Measurements from ENCODE around the gene CNPY1. TPM values are rescaled to one million over a fixed set of nuclear protein-coding genes. Genes with fewer than 3 reads are reported as not detected.

The CNPY1 gene
- total RNA-seq, 1 donor = not detected

DNA sequence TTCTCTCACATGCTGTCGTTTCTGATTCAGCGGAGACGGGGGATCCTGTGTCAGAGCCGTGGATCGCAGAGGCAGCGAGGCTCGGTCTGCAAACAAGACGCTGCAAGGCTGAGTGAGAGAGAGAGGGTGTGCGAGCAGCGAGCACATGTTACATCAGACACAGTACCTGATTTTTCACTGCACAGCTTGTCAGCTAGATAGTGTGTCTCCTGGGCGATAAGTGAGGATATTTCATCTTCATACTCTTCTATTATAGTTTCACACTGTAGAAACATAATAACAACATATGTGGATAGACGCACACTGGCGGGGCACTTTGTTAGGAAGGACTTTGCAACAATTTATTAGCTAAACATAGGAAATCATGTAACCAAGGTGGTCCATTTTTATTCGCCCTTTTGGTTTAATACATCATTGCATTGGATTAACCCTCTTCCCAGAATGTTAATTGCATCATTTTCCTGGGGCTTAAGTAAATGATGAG is 39.5 kb downstream of the CNPY1 start:
- no peak for DNase-seq (ENCODE audit: low read depth)
- TF ChIP-seq, protein P1, sequence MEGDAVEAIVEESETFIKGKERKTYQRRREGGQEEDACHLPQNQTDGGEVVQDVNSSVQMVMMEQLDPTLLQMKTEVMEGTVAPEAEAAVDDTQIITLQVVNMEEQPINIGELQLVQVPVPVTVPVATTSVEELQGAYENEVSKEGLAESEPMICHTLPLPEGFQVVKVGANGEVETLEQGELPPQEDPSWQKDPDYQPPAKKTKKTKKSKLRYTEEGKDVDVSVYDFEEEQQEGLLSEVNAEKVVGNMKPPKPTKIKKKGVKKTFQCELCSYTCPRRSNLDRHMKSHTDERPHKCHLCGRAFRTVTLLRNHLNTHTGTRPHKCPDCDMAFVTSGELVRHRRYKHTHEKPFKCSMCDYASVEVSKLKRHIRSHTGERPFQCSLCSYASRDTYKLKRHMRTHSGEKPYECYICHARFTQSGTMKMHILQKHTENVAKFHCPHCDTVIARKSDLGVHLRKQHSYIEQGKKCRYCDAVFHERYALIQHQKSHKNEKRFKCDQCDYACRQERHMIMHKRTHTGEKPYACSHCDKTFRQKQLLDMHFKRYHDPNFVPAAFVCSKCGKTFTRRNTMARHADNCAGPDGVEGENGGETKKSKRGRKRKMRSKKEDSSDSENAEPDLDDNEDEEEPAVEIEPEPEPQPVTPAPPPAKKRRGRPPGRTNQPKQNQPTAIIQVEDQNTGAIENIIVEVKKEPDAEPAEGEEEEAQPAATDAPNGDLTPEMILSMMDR (IDR thresholded peaks at IDR 0.05; ENCODE audit: insufficient read depth, low read depth, low read length) = no peak
- no peak overlapping the region for H3K4me3 ChIP-seq (ENCODE audit: low read depth, low read length)

DNA sequence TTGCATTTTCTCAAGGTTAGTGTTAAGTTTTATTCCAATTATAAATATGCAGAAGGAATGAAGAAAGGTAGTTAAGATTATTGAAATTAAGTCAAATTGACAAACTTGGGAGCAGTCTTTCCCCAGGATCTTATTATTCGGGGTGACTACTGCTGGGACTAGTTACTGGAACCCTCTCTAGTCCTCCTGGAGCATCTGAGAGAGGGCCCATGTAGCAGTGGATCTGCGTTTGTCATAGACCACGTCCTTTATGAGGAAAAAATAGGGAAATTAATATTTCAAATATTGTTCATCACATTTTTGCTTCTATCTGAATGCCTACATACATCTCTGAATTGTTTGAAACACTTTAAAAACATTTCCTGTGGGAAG is 41.0 kb downstream of the CNPY1 start:
- TF ChIP-seq, protein P1 (IDR thresholded peaks at IDR 0.05; ENCODE audit: insufficient read depth, low read depth, low read length) = no peak
- no peak for DNase-seq (ENCODE audit: low read depth)
- H3K4me3 ChIP-seq (ENCODE audit: low read depth, low read length) = no peak overlapping the region

DNA sequence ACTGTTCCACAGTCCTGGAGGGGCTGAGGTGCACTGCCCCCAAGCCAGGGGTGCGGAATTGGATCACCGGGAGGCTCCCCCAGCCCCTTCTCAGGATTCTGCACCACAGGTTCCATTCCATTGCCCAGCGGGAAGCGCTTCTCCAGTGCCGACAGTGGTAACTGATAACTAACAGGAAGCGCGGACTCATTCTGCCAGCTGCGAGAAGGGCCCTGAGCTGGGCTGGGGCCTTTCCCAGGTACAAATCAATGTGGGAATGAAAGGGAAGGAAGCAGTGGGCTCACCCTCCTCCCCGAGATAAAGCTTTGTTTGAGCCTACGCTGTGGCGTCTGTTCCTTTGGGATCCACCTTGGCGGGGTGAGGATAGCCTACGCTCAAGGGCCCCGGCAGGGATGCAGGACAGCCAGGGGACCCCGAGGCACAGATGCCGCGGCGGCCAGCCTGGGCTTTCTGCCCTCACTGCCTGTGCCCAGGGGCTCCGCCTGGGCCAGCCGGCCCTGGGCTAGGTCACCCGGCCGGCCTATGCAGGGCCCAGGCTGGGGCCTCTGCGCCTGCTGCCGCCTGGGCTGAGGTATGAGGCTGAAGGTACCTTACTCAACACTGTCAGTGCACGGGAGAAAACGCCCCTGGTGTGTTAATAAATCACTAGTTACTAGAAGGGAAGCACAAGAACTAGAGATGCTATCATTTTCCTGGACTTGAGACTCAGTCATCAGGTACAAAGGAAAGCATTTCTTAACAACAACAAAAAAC is 49.0 kb downstream of the CNPY1 start:
- TF ChIP-seq, protein P1 (IDR thresholded peaks at IDR 0.05; ENCODE audit: insufficient read depth, low read depth, low read length) = no peak
- no peak for DNase-seq (ENCODE audit: low read depth)
- no peak overlapping the region for H3K4me3 ChIP-seq (ENCODE audit: low read depth, low read length)

DNA sequence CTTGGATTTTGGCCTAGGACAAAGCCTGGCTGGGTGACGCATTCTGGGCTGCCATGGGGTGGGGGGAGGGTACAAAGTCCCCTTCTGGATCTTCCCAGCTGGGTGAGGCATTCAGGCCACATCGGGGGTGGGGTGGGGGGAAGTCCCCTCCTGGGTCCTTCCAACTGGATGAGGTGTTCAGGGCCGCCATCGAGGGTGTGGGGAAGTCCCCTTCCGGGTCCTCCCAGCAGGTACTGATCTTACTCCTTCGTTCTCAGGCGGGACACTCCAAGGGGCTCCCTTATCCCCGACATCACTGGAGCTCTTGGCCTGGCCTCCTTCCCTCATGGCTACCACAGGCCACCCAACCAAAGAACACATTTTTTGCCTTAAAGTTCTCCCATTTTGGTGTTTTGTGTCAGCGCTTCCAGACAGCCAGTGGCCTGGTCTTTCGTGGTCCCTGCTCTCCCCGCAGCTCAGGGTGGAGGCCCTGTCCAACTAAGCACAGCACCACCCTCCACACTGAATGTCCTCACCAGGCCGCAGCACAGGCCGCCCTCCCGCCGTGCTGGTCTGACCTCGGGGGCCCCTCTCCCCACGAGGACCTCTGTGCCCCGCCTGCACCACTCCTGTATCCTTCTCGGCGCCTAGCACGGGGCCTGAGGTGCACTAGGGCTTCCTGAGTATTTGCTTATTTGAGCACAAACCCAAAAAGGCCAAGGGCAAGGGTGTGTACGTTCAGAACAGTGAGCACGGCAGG is 49.9 kb downstream of the CNPY1 start:
- H3K4me3 ChIP-seq (ENCODE audit: low read depth, low read length) = no peak overlapping the region
- TF ChIP-seq, protein P1 (IDR thresholded peaks at IDR 0.05; ENCODE audit: insufficient read depth, low read depth, low read length) = no peak
- DNase-seq (ENCODE audit: low read depth) = no peak

DNA sequence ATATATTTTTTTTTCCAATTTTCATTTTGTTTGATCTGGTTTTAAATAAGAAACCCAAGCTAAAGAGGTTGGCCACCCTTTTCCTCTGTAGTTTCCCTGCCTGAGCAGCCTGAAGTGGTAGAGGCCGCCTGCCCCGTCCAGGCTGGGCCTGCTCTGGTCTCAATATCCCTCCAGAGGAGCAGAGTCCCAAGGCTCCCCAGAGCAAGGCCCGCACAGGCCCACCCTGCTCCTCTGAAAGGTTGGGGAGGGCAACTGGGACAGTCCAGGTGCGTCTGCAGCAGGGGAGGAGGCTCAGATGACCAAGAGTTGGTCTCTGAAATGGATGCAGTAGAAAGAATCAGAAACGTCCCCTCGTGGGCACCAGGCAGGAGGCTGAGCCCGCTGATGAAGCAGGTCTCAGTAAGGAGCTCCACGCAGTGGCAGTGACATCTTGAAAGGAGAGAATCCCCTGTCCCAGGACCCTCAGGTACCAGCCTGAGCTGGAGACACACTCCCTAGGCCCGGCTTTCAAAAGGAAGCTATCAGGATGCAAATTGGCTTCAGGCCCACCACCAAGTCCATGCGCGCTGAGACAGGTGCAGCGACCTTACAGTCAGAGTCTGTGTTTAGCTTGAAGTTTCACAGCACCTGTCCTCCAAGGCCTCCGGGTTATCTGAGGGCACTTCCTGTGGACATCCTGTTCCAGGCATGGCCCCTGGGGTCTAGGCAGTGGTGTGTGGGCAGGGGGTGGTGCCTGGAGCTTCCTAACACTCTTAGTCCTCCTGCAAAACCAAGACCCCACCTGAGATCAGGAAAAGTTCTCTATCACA is 50.7 kb downstream of the CNPY1 start:
- TF ChIP-seq, protein P1 (IDR thresholded peaks at IDR 0.05; ENCODE audit: insufficient read depth, low read depth, low read length) = no peak
- H3K4me3 ChIP-seq (ENCODE audit: low read depth, low read length) = no peak overlapping the region
- DNase-seq (ENCODE audit: low read depth) = no peak

DNA sequence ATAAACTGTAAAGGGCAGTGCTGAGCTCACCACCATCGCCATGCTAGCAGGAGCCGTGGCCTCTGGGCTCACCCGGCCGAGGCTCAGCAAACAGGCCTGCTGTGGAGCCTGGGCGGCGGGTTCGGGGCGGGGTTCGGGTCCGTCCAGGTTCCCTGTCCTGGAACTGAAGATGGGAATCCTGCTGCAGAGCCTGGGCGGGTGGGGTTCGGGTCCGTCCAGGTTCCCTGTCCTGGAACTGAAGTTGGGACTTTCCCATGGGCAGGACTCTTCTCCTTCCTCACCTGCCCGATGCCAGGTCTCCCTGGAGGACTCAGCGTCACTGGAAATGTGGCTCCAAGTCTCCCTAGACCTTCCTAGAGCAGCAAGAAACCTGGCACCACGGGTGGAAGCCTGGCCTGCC is 51.8 kb downstream of the CNPY1 start:
- TF ChIP-seq, protein P1 (IDR thresholded peaks at IDR 0.05; ENCODE audit: insufficient read depth, low read depth, low read length) = no peak
- no peak for DNase-seq (ENCODE audit: low read depth)

More for the DNA sequence above, 51.8 kb downstream of the CNPY1 start:
- H3K4me3 ChIP-seq (ENCODE audit: low read depth, low read length) = no peak overlapping the region

Data from fibroblast of villous mesenchyme (primary cell).